OCI-LY1 (cell line): ENCODE measurements around the gene PYGO2.

Experiments
- H2AFZ ChIP-seq: fragments of 200-600 bp; sonication (generic), shearing (Covaris generic); 2 replicates; pipeline ENCODE4 v1.6.0; 2014; ENCODE audit warnings: antibody characterized with exemption, mild to moderate bottlenecking, low read length
- H3F3A ChIP-seq: fragments of 200-600 bp; sonication (generic), shearing (Covaris generic); 2 replicates; pipeline ENCODE4 v1.6.0; 2014; ENCODE audit warnings: mild to moderate bottlenecking, antibody characterized with exemption, low read length, moderate library complexity; ENCODE audit not compliant: insufficient read depth
- H3K27ac ChIP-seq: fragments of 200-600 bp; sonication (generic); 2 replicates; pipeline ENCODE4 v1.5.1; 2014; ENCODE audit warnings: low read length, mixed run types, mild to moderate bottlenecking, low read depth; ENCODE audit not compliant: poor library complexity, severe bottlenecking
- H3K27me3 ChIP-seq: fragments of 200-600 bp; sonication (generic); 2 replicates; pipeline ENCODE4 v1.6.0; 2014; ENCODE audit warnings: antibody characterized with exemption, mild to moderate bottlenecking, low read length, moderate library complexity; ENCODE audit not compliant: insufficient read depth
- H3K36me3 ChIP-seq: fragments of 200-600 bp; sonication (generic); 2 replicates; pipeline ENCODE4 v1.6.1; 2014; ENCODE audit warnings: mild to moderate bottlenecking, antibody characterized with exemption, low read length, moderate library complexity, mixed read lengths; ENCODE audit not compliant: insufficient read depth
- H3K4me1 ChIP-seq: fragments of 200-600 bp; sonication (generic); 2 replicates; pipeline ENCODE4 v1.5.1; 2014; ENCODE audit warnings: mild to moderate bottlenecking, low read length, moderate library complexity; ENCODE audit not compliant: insufficient read depth, severe bottlenecking
- H3K4me2 ChIP-seq: fragments of 200-600 bp; sonication (generic), shearing (Covaris generic); 2 replicates; pipeline ENCODE4 v1.6.1; 2014; ENCODE audit warnings: low read length
- H3K4me3 ChIP-seq: fragments of 200-600 bp; sonication (generic); 2 replicates; pipeline ENCODE4 v1.5.1; 2014; ENCODE audit warnings: low read length, low read depth, mild to moderate bottlenecking, mixed read lengths; ENCODE audit not compliant: poor library complexity, severe bottlenecking
- H3K79me2 ChIP-seq: fragments of 200-600 bp; shearing (Covaris generic); 2 replicates; pipeline ENCODE4 v1.6.1; 2016; ENCODE audit warnings: mixed run types, low read length, mixed read lengths; ENCODE audit not compliant: insufficient read depth
- H3K9ac ChIP-seq: fragments of 200-600 bp; sonication (generic), shearing (Covaris generic); 2 replicates; pipeline ENCODE4 v1.6.1; 2014; ENCODE audit warnings: mild to moderate bottlenecking, low read length, mixed read lengths
- H3K9me2 ChIP-seq: fragments of 200-600 bp; sonication (generic), shearing (Covaris generic); 2 replicates; pipeline ENCODE4 v1.6.1; 2014; ENCODE audit warnings: low read depth, mild to moderate bottlenecking, low read length, mixed read lengths
- H3K9me3 ChIP-seq: fragments of 200-600 bp; shearing (Covaris generic); 2 replicates; pipeline ENCODE4 v1.6.1; 2014; ENCODE audit warnings: low read length, mixed read lengths
- H4K20me1 ChIP-seq: fragments of 200-600 bp; sonication (generic), shearing (Covaris generic); 2 replicates; pipeline ENCODE4 v1.6.0; 2016; ENCODE audit warnings: mild to moderate bottlenecking, low read length; ENCODE audit not compliant: insufficient read depth
- CTCF ChIP-seq: fragments of 200-600 bp; sonication (generic), shearing (Covaris generic); IDR thresholded peaks from 2 replicates; pipeline ENCODE4 v1.5.1; 2017; ENCODE audit warnings: mild to moderate bottlenecking, antibody characterized with exemption, low read length, moderate library complexity, mixed read lengths
- EZH2 ChIP-seq: fragments of 200-600 bp; sonication (generic), shearing (Covaris generic); IDR thresholded peaks from 2 replicates; pipeline ENCODE4 v1.8.0; 2017; ENCODE audit warnings: borderline replicate concordance, mixed run types, mild to moderate bottlenecking, antibody characterized with exemption, low read length, moderate library complexity, mixed read lengths

PYGO2 gene

DNA sequence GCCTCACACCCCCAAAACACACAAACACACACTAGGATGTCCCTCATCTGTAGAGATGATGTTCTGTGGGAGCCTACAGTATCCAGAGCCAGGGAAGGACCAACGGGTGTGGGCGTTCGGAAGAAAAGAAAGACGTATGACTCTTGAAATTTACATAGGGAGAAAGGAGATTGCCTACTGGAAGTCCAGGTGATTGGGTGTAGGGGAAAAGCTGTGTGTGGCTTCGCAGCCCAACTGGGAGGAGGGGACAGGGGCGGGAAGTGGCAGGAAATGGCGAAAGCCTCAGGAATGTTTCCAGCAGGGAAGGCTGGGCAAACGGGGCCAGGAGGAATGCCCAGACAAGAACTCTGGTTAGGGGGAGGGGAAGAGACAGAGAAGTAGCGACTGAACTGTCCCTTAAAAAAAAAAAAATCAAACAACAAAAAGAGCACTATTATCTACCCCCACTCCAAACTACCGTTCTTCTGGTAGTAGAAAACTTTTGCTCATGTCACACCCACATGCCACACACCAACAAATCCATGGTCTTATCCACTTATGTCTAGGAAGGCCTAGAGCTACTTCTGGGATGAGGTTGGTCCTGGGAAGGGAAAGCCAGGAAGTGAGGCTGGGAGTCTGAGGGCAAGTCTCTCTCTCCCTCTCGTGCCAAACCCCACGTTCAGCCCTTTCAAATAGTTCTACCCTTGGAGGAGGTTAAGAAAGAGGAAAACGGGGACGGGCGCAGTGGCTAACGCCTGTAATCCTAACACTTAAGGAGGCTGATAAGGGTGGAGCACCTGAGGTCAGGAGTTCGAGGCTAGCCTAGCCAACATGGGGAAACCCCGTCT, 11.1 kb upstream of the PYGO2 start:
- no peaks in the 10 kb centered on the region for H4K20me1 ChIP-seq
- peak overlapping the region; percentile 79 for H3K4me3 ChIP-seq
- H3K79me2 ChIP-seq = peaks cover 28% of the 10 kb centered on the region
- TF ChIP-seq CTCF = no peak
- no peak for TF ChIP-seq EZH2
- H3K9ac ChIP-seq = peak overlapping the region; percentile 17; the same call in 1 of the 2 replicates
- H3K9me2 ChIP-seq = no peaks in the 10 kb centered on the region
- H3K27ac ChIP-seq = peak overlapping the region; percentile 88
- H3K36me3 ChIP-seq = peaks cover 18% of the 10 kb centered on the region
- H3F3A ChIP-seq = no peaks in the 10 kb centered on the region
- H3K4me1 ChIP-seq = peaks cover 54% of the 10 kb centered on the region
- no peak overlapping the region for H2AFZ ChIP-seq
- H3K27me3 ChIP-seq = no peaks in the 10 kb centered on the region
- no peaks in the 10 kb centered on the region for H3K9me3 ChIP-seq
- peak overlapping the region; percentile 74 for H3K4me2 ChIP-seq

GRCh38 chr1:154972213-154972516, 10.6 kb upstream of the PYGO2 start:
- H3K9ac ChIP-seq = peak overlapping the region; percentile 17; the same call in 1 of the 2 replicates
- no peaks in the 10 kb centered on the region for H4K20me1 ChIP-seq
- H3F3A ChIP-seq = no peaks in the 10 kb centered on the region
- H3K9me3 ChIP-seq = no peaks in the 10 kb centered on the region
- H3K36me3 ChIP-seq = peaks cover 19% of the 10 kb centered on the region
- peak overlapping the region; percentile 88 for H3K27ac ChIP-seq
- no peak overlapping the region for H2AFZ ChIP-seq
- peak overlapping the region; percentile 74 for H3K4me2 ChIP-seq
- no peak for TF ChIP-seq CTCF
- TF ChIP-seq EZH2 = no peak
- H3K9me2 ChIP-seq = no peaks in the 10 kb centered on the region
- peak overlapping the region; percentile 79 for H3K4me3 ChIP-seq
- H3K4me1 ChIP-seq = peaks cover 49% of the 10 kb centered on the region
- H3K79me2 ChIP-seq = peaks cover 23% of the 10 kb centered on the region
- H3K27me3 ChIP-seq = no peaks in the 10 kb centered on the region

GRCh38 chr1:154971341-154971998, 9.9 kb upstream of the PYGO2 start:
- Histone ChIP-seq H3K9me3 (no peaks in the 10 kb centered on the region), H3K9me2 (no peaks in the 10 kb centered on the region), H3K79me2 (peaks cover 16% of the 10 kb centered on the region), H3K9ac (peak overlapping the region; percentile 53; the same call in 1 of the 2 replicates), H3K27me3 (no peaks in the 10 kb centered on the region), H2AFZ (no peak overlapping the region), H3K36me3 (peaks cover 26% of the 10 kb centered on the region), H3K4me1 (peaks cover 42% of the 10 kb centered on the region), H4K20me1 (no peaks in the 10 kb centered on the region), H3K4me2 (peak overlapping the region; percentile 71), H3F3A (no peaks in the 10 kb centered on the region), H3K27ac (peak overlapping the region; percentile 69), H3K4me3 (peak overlapping the region; percentile 52)
- TF ChIP-seq CTCF (no peak), EZH2 (no peak)
